GM20431 (cell line): ENCODE results near the gene GRM2.

Experiments used
- in situ Hi-C: fragments of 300-500 bp; cut with MseI, MboI; formaldehyde crosslinking; loops from one replicate; pipeline ENCODE4 v1.15.0; 2020; ENCODE audit warnings: low sequenced_read_pairs; ENCODE audit not compliant: unreplicated experiment

GRM2 gene

DNA sequence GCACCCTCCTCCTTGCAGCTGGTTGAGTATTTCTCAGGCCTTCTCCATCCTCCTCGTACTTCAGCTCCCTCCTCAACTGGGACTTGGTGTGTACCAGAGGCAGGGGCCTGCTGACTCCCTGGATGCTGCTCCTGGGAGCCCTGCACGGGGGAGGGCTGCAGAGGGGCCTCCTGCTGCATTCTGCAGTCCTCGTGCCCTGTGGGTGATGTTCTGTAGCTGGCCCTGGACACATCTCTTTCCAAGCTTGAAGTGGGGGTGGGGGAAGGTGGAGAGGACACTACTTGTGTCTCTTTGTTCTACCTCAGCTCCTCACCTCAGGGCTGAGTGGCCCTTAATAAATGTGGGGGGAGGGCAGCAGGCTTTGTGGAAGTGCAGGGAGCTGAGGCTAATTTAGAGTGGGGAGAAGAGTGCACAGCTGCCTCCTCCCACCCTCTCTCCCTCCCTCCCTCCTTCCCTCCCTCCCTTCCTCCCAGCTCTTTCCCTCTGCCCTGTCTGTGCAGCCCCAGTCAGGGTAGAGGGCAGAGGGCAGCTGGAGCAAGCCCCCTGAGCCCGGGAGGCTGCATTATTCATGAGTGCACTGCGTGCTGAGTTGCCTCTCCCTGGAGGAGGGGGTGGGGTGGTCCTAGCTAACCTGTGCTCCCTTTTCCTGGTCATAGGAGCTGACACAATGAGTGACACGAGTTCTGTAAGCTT is 3.7 kb upstream of the GRM2 start:
- in situ Hi-C loops: no loop called here

DNA sequence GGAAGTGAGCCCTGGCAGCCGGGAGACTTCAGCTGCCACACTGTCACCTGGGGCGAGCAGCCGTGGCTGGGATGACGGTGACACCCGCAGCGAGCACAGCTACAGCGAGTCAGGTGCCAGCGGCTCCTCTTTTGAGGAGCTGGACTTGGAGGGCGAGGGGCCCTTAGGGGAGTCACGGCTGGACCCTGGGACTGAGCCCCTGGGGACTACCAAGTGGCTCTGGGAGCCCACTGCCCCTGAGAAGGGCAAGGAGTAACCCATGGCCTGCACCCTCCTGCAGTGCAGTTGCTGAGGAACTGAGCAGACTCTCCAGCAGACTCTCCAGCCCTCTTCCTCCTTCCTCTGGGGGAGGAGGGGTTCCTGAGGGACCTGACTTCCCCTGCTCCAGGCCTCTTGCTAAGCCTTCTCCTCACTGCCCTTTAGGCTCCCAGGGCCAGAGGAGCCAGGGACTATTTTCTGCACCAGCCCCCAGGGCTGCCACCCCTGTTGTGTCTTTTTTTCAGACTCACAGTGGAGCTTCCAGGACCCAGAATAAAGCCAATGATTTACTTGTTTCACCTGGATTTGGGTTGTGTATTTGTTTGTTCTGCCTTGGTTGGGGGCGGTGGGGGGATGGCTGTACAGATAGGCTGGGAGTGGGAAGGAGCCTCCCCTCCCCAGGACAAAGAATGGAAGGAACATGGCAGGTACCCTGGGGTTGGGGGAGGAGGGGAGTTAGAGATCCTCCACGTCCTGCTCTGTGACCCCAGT is 2.9 kb upstream of the GRM2 start:
- in situ Hi-C loops: no loop called here

DNA sequence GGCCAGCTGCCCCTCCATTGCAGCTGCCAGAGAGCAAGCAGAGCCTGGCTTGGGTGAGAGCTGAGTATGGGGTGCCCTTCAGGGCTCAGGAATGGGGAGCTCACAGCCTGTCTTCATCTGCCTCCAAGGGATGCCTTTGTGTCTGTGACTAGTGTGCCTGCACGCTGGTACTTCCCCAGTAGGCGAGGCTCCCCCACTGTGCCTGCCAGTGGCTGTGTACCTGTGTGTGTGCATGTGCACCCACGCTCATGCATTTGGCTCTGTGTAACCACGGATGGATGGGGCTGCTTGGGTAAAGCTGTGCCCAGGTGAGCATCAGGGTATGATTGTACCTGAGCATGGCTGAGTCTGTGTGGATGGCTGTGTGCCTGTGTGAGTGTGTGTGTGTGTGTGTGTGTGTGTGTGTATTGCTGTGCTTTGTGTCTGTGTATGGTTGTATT is 2.3 kb upstream of the GRM2 start:
- in situ Hi-C loops: no loop called here

DNA sequence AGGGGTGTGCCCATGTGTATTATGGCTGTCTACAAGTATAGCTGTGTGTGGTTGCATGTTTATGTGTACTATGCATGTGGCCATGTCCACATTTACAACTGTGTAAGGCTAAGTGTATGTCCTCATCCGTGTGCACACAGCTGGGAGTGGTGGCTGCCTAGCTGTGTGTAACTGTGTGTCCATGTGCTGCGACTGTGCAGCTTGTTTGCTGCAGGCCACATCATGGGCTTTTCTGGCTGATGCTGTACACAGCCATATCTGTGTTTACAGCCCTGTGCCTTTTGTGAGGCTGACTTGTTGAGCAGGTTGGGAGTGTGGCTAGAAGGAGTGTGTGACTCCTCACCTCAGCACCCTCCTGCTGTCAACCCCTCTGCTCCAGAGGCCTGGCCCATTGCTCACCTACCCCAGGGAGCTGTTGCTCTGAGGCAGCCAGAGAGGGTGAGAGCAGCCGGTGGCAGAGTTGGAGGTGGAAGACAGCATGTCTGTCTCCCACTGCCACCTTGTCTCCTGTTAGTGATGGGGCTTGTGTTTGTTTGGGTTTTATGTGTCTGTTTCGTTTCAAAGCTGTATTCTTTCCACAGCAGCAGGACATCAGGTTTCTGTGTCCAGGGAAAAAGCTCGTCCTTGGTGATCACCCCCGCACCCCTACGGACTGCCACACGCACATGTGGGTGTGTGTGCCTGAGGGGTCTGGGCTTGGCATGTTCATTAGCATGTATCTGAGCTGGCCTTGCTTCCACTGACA is 1.4 kb upstream of the GRM2 start:
- in situ Hi-C loops: no loop called here

DNA sequence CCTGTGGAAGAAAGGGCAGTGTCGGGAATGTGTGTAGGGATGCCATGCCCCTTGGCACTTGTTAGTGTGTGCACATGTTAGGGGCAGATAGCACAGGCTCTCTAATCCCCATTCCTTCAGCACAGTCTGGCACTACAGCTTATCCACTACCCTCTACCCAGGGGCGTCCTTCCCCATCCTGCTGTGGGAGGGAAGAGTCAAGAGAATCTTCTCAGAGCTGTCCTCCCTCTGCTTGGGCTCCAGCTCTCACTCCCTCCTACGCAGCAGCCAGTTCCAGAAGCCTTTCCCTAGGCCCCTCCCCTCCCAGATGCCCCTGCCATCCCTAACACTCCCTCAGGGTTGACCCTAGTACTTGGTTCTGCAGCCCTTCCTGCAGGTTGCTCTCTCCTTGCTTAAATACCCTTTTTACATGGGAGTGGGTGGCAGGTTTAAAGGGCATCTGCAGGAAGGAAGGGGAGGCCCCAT is 815 bp upstream of the GRM2 start:
- in situ Hi-C loops: no loop called here

DNA sequence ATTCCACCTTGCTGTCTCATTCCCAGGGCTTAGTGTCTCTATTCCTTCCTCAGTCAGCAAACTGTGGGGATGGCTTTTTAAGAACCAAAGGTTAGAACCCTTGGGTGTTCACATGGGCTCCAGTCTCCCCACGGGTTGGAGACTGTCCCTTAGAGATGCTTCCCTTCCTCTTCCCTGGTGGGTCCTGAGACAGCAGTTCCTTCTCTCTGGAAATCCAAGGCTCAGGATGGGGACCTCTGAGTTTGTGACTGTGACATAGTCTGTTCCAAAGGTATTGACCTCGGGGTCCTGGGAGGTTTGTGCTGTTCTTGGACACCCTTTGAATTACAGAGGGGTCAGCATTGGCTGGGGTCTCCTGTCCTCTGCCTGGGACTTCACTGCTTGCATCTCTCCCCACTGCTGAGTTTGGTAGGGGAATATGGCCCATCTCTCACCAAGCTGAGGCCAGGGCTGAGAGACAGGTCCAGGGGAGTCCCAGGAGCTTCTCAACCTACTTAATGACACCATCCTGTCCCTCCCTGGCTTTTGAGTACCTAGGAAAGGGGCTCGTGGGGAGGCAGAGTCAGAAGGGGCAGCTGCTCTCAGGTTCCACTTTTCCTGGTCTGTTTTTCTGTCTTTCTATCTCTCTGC is 1.5 kb downstream of the GRM2 start:
- in situ Hi-C loops: no loop called here

DNA sequence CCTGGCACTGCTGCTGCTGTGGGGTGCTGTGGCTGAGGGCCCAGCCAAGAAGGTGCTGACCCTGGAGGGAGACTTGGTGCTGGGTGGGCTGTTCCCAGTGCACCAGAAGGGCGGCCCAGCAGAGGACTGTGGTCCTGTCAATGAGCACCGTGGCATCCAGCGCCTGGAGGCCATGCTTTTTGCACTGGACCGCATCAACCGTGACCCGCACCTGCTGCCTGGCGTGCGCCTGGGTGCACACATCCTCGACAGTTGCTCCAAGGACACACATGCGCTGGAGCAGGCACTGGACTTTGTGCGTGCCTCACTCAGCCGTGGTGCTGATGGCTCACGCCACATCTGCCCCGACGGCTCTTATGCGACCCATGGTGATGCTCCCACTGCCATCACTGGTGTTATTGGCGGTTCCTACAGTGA is 2.1 kb downstream of the GRM2 start:
- in situ Hi-C loops: no loop called here

DNA sequence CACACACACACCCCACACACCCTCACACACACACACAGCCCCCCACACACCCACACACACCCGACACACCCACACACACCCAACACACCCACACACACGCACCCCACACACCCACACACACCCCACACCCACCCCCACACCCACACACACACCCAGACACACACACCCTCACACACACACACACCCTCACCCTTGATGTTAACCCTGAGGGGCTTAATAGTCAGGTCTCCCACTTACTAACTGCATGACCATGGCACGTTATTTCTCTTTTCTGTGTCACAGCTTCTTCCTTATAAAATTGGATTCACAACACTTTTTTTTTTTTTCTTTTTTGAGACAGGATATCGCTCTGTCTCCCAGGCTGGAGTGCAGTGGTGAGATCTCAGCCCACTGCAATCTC is 2.8 kb downstream of the GRM2 start:
- in situ Hi-C loops: loop anchor here (10.0 kb wide), 1 partner anchor 95 kb away; no protein-coding TSS in a partner anchor

DNA sequence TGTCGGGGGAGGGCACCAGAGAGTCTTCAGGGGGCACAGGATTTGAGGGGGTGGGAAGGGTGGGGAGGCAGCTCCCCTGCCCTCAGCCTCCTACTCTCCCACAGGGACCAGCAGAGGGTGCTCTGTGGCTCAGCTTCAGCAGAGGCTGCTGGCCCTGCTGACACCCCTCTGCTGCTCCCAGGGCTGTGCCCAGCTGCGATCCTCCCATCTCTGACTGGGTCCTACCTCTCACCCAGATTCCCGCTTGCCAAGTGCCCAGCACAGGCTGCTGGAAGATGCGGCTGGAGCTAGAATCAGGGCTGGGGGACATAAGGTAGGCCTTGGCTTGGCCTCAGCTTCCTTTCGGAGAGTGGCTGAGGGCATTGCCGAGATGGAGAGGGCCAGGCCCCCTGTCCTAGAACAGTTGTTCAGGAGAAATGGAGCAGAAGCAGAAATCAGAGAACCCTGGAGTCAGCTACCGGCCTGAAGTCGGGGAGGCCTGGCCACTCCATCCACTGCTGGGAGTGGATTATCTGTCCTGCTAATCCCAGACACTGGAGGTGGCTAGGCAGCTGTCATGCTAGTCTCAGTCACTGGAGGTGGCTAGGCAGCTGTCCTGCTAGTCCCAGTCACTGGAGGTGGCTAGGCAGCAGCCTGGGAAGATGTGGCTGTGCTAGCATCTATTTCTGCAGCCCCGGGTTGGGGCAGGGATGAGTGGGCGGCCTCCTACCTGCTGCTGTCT is 3.9 kb downstream of the GRM2 start:
- in situ Hi-C loops: loop anchor here (10.0 kb wide), 1 partner anchor 94 kb away; no protein-coding TSS in a partner anchor

DNA sequence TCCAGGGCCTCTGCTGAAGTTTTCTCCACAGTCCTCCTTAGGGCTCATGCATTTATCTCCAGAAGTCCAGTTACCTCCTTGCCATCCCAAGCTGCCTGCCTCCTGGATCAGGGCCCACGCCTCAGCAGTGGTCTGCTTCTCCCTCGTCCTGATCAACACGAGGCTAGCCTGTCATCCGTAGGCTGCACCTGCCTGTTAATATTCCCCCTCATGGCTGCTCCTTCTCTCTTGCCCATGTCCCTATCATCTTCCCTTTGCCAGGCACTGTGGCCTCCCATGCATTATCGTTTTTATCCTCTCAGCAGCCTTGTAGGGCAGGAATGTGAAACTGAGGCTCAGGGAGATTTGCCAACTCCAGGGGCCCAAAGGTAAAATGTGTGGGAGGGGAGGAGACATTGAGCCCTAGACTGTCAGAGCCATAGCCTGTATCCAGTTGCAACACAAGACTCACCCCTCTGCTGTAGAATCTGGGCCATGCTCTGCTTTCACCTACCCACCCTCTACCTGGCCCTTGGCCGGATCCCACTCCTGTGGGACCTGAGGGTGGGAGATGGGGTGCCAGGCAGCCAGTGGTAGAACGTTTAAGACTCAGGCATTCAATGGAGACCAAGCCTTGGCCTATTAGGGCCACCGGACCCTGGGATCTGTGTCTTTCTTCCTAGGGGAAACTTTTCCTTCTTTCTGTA is 4.6 kb downstream of the GRM2 start:
- in situ Hi-C loops: loop anchor here (10.0 kb wide), 1 partner anchor 93 kb away; no protein-coding TSS in a partner anchor

DNA sequence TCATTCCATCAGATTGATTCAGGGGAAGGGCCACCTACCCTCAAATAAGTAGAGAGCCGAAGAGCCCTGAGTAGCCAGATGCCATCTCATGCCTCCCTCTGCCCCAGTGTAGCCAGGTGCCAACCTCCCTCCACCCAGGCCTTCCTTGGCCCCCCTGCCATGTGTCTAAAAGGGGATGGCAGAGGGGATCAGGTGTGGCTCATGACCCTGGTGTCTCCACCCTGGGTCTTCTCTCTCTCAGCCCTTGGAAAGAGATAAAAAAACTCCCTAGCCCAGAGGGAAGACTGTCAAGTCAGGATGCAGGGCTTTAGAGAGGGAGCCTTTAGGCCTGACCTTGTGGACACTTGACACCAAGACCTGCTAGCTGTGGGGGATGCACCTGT is 5.2 kb downstream of the GRM2 start:
- in situ Hi-C loops: loop anchor here (10.0 kb wide), 1 partner anchor 93 kb away; no protein-coding TSS in a partner anchor

DNA sequence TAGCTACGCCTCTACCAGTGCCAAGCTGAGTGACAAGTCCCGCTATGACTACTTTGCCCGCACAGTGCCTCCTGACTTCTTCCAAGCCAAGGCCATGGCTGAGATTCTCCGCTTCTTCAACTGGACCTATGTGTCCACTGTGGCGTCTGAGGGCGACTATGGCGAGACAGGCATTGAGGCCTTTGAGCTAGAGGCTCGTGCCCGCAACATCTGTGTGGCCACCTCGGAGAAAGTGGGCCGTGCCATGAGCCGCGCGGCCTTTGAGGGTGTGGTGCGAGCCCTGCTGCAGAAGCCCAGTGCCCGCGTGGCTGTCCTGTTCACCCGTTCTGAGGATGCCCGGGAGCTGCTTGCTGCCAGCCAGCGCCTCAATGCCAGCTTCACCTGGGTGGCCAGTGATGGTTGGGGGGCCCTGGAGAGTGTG is 5.7 kb downstream of the GRM2 start:
- in situ Hi-C loops: loop anchor here (10.0 kb wide), 1 partner anchor 92 kb away; no protein-coding TSS in a partner anchor

DNA sequence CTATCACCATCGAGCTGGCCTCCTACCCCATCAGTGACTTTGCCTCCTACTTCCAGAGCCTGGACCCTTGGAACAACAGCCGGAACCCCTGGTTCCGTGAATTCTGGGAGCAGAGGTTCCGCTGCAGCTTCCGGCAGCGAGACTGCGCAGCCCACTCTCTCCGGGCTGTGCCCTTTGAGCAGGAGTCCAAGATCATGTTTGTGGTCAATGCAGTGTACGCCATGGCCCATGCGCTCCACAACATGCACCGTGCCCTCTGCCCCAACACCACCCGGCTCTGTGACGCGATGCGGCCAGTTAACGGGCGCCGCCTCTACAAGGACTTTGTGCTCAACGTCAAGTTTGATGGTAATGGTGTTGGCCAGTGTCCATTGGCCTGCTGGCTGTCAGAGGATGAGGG is 6.1 kb downstream of the GRM2 start:
- in situ Hi-C loops: loop anchor here (10.0 kb wide), 1 partner anchor 92 kb away; no protein-coding TSS in a partner anchor

DNA sequence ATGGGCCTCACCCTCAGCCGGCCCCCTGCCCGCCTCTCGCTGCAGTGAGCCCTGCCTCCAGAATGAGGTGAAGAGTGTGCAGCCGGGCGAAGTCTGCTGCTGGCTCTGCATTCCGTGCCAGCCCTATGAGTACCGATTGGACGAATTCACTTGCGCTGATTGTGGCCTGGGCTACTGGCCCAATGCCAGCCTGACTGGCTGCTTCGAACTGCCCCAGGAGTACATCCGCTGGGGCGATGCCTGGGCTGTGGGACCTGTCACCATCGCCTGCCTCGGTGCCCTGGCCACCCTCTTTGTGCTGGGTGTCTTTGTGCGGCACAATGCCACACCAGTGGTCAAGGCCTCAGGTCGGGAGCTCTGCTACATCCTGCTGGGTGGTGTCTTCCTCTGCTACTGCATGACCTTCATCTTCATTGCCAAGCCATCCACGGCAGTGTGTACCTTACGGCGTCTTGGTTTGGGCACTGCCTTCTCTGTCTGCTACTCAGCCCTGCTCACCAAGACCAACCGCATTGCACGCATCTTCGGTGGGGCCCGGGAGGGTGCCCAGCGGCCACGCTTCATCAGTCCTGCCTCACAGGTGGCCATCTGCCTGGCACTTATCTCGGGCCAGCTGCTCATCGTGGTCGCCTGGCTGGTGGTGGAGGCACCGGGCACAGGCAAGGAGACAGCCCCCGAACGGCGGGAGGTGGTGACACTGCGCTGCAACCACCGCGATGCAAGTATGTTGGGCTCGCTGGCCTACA is 8.5 kb downstream of the GRM2 start:
- in situ Hi-C loops: loop anchor here (10.0 kb wide), 1 partner anchor 89 kb away; no protein-coding TSS in a partner anchor

DNA sequence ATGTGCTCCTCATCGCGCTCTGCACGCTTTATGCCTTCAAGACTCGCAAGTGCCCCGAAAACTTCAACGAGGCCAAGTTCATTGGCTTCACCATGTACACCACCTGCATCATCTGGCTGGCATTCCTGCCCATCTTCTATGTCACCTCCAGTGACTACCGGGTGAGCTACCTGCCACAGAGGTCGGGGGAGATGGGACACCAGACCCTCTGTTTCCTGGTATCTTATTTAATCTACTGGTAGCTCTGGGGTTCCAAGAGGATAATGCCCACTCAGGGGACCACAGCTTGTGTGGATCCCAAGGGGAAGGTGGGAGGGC is 9.1 kb downstream of the GRM2 start:
- in situ Hi-C loops: loop anchor here (10.0 kb wide), 1 partner anchor 89 kb away; no protein-coding TSS in a partner anchor

DNA sequence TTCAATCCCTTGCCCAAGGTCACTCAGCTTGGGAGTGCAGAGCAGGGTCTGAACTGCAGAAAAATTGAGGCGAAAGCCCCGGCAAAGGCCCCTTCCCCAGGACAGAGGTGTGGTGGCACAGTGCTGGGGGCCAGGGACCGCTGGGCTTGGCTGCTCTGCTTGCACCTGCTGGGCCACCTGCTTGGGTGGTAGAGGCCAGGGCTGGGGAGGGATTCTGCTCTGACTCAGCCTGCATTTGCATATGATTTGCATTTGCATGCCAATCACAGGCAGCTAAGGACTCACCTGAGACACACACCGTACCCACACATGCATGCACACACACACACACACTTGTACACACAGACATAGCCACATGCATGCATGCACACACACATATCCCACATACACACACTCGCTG is 9.9 kb downstream of the GRM2 start:
- in situ Hi-C loops: loop anchor here (10.0 kb wide), 1 partner anchor 88 kb away; no protein-coding TSS in a partner anchor

DNA sequence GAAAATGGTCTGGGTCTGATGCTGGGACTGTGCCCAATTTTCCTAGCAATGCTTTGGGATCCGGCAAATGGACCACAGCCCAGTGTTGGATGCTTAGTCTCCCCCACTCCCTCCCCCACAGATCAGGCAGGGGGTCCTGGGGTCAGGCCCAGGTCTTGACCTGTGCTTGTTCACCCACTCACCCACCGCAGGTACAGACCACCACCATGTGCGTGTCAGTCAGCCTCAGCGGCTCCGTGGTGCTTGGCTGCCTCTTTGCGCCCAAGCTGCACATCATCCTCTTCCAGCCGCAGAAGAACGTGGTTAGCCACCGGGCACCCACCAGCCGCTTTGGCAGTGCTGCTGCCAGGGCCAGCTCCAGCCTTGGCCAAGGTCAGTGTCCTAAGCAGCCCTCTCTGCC is 10.6 kb downstream of the GRM2 start:
- in situ Hi-C loops: loop anchor here (10.0 kb wide), 1 partner anchor 87 kb away; no protein-coding TSS in a partner anchor

DNA sequence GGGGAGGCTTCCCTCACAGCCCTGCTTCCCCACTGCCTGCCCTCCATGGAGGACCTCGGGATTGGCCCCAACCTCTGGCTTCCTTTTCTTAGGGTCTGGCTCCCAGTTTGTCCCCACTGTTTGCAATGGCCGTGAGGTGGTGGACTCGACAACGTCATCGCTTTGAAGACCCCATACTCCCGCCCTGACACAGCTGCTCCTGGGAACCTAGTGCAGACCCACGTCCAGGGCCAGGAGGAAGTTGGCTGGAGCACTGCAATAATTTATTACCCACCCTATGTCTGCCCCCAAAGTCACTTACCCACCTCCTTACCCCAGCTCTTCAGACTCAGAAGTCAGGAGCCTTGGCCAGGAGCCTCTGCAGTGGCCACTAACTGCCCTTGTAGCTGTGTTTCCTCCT is 11.1 kb downstream of the GRM2 start:
- in situ Hi-C loops: loop anchor here (10.0 kb wide), 1 partner anchor 87 kb away; no protein-coding TSS in a partner anchor
